ENCODE measurements around the gene IGFLR1. TPM values are rescaled to one million over a fixed set of nuclear protein-coding genes. Genes with fewer than 3 reads are reported as not detected.

Gene IGFLR1
- total and polyA plus RNA-seq, 11 donors: 0.74 to 25.2 (median 3.6) TPM

- H3K4me1 ChIP-seq: peaks cover 3 to 39% (median 22%) of the 10 kb centered on the region in 12 donors
- intact Hi-C loops (cut with DNase I): loop anchor here in 9 of 10 donors (1.0 to 10.0 kb wide), 15 partner anchors 13 to 451 kb away; partner anchors contain the start of genes TMEM147 (in 5 of the 9), LRFN3 (in 2 of the 9), PSENEN (in 2 of the 9) and U2AF1L4 (in 2 of the 9)
- WGBS, 4 donors: 3 to 6% (median 4%) methylated on average over 47 to 52 of the region's 52 CpGs
- peaks cover 0 to 17% (median 5%) of the 10 kb centered on the region in 9 donors for H3K36me3 ChIP-seq
- H3K27me3 ChIP-seq: no peaks in the 10 kb centered on the region
- peak overlapping the region; percentile 31 to 98 (median 92) for H3K27ac ChIP-seq
- DNase-seq: peak; percentile 68 to 88 (median 76)
- peak in 1 of 2 donors; percentile 15 for TF ChIP-seq POLR2A (IDR thresholded peaks at IDR 0.05)
- TF ChIP-seq, protein P1, sequence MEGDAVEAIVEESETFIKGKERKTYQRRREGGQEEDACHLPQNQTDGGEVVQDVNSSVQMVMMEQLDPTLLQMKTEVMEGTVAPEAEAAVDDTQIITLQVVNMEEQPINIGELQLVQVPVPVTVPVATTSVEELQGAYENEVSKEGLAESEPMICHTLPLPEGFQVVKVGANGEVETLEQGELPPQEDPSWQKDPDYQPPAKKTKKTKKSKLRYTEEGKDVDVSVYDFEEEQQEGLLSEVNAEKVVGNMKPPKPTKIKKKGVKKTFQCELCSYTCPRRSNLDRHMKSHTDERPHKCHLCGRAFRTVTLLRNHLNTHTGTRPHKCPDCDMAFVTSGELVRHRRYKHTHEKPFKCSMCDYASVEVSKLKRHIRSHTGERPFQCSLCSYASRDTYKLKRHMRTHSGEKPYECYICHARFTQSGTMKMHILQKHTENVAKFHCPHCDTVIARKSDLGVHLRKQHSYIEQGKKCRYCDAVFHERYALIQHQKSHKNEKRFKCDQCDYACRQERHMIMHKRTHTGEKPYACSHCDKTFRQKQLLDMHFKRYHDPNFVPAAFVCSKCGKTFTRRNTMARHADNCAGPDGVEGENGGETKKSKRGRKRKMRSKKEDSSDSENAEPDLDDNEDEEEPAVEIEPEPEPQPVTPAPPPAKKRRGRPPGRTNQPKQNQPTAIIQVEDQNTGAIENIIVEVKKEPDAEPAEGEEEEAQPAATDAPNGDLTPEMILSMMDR (IDR thresholded peaks at IDR 0.05): no peak
- H3K9me3 ChIP-seq: no peaks in the 10 kb centered on the region
- H3K4me3 ChIP-seq: peak overlapping the region; percentile 66 to 100 (median 88)
- ATAC-seq: peak; percentile 44 to 63 (median 46)
These were observed 26.1 kb downstream of the IGFLR1 start for GRCh38 chr19:35715981-35716800.

DNA sequence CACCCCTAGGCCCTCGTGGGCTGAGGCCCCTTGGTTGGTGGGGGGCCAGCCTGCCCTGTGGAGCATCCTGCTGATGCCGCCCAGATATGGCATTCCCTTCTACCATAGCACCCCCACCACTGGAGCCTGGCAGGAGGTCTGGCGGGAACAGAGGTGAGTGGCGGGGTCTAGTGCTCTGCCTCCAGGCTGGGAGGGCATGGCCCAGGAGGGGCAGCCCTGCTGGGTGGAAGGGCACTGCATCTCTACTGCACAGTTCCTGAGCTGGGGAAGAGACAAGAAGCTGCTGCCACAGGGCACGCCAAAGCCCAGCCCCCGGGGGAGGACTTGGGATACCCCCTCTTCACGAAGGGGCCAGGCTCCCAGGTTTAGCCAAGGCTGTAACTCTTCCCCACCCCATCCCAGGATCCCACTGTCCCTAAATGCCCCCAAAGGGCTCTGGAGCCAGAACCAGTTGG is 26.9 kb downstream of the IGFLR1 start:
- Histone ChIP-seq H3K27me3 (no peaks in the 10 kb centered on the region), H3K9me3 (no peaks in the 10 kb centered on the region), H3K36me3 (peaks cover 0 to 10% (median 5%) of the 10 kb centered on the region in 9 donors), H3K4me3 (peak overlapping the region in 4 of 12 donors; percentile 84 to 100 (median 95)), H3K4me1 (peaks cover 3 to 35% (median 22%) of the 10 kb centered on the region in 12 donors), H3K27ac (peak overlapping the region in 4 of 12 donors; percentile 90 to 97 (median 96))
- no peak for TF ChIP-seq POLR2A (IDR thresholded peaks at IDR 0.05)
- TF ChIP-seq, protein P1 (IDR thresholded peaks at IDR 0.05): no peak
- 76 to 86% (median 83%) methylated on average over 5 to 7 of the region's 7 CpGs for WGBS, 4 donors
- ATAC-seq: no peak
- intact Hi-C loops (cut with DNase I): loop anchor here in 4 of 10 donors (5.0 to 10.0 kb wide), 5 partner anchors 168 to 451 kb away; partner anchors contain the start of genes TMEM147 (in 4 of the 4), LRFN3 (in 2 of the 4), FFAR3 (in 1 of the 4) and USF2 (in 1 of the 4)
- no peak for DNase-seq

DNA sequence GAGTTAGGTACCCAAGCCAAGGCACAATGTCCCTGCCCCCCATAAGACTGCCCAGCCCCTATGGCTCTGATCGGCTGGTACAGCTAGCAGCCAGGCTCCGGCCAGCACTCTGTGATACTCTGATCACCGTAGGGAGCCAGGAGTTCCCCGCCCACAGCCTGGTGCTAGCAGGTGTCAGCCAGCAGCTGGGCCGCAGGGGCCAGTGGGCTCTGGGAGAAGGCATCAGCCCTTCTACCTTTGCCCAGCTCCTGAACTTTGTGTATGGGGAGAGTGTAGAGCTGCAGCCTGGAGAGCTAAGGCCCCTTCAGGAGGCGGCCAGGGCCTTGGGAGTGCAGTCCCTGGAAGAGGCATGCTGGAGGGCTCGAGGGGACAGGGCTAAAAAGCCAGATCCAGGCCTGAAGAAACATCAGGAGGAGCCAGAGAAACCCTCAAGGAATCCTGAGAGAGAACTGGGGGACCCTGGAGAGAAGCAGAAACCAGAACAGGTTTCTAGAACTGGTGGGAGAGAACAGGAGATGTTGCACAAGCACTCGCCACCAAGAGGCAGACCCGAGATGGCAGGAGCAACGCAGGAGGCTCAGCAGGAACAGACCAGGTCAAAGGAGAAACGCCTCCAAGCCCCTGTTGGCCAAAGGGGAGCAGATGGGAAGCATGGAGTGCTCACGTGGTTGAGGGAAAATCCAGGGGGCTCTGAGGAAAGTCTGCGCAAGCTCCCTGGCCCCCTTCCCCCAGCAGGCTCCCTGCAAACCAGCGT is 27.5 kb downstream of the IGFLR1 start:
- TF ChIP-seq, protein P1 (IDR thresholded peaks at IDR 0.05): no peak
- TF ChIP-seq POLR2A (IDR thresholded peaks at IDR 0.05): no peak
- no peak for DNase-seq
- ATAC-seq: no peak
- Histone ChIP-seq H3K9me3 (no peaks in the 10 kb centered on the region), H3K27ac (no peak overlapping the region), H3K27me3 (no peaks in the 10 kb centered on the region), H3K36me3 (peaks cover 0 to 4% (median 0%) of the 10 kb centered on the region in 9 donors), H3K4me3 (peak overlapping the region in 1 of 12 donors; percentile 8), H3K4me1 (peaks cover 3 to 30% (median 21%) of the 10 kb centered on the region in 12 donors)
- intact Hi-C loops (cut with DNase I): loop anchor here in 4 of 10 donors (5.0 to 10.0 kb wide), 5 partner anchors 167 to 450 kb away; partner anchors contain the start of genes TMEM147 (in 4 of the 4), LRFN3 (in 2 of the 4), FFAR3 (in 1 of the 4) and USF2 (in 1 of the 4)
- WGBS, 4 donors: 80 to 86% (median 82%) methylated on average over 10 to 14 of the region's 14 CpGs
